Neuronal stem cell (in vitro differentiated cells): ENCODE data around the gene MAP3K7. TPM values are rescaled to one million over a fixed set of nuclear protein-coding genes. Genes with fewer than 3 reads are reported as not detected.

Experiments
- DNase-seq: peaks from one replicate; pipeline ENCODE4 v3.0.0-alpha.2; 2013; ENCODE audit warnings: low spot score
- H2AFZ ChIP-seq: one replicate; pipeline ENCODE4 v1.6.1; 2013; ENCODE audit warnings: mild to moderate bottlenecking, low read length, inconsistent platforms
- H2AK5ac ChIP-seq: 2 replicates; pipeline ENCODE4 v1.6.1; 2013; ENCODE audit warnings: low read depth, mild to moderate bottlenecking, inconsistent platforms, low read length, moderate library complexity, mixed read lengths
- H2BK120ac ChIP-seq: 2 replicates; pipeline ENCODE4 v1.6.1; 2013; ENCODE audit warnings: low read depth, mild to moderate bottlenecking, inconsistent platforms, low read length, moderate library complexity, mixed read lengths
- H2BK12ac ChIP-seq: one replicate; pipeline ENCODE4 v1.6.1; 2013; ENCODE audit warnings: low read length, inconsistent platforms
- H2BK15ac ChIP-seq: 2 replicates; pipeline ENCODE4 v1.6.1; 2013; ENCODE audit warnings: mild to moderate bottlenecking, low read length, inconsistent platforms, mixed read lengths
- H2BK5ac ChIP-seq: one replicate; pipeline ENCODE4 v1.6.1; 2013; ENCODE audit warnings: inconsistent platforms, mild to moderate bottlenecking, low read length, moderate library complexity
- H3K14ac ChIP-seq: one replicate; pipeline ENCODE4 v1.6.1; 2013; ENCODE audit warnings: low read length, inconsistent platforms
- H3K18ac ChIP-seq: 2 replicates; pipeline ENCODE4 v1.6.1; 2013; ENCODE audit warnings: low read length, inconsistent platforms
- H3K23ac ChIP-seq: 2 replicates; pipeline ENCODE4 v1.6.1; 2013; ENCODE audit warnings: low read depth, mild to moderate bottlenecking, mixed read lengths, low read length, inconsistent platforms; ENCODE audit not compliant: poor library complexity
- H3K27ac ChIP-seq: replicated peaks from 3 replicates; pipeline ENCODE4 v1.5.1; 2013; ENCODE audit warnings: low read length, inconsistent platforms
- H3K27me3 ChIP-seq, 3 experiments: 2 replicates each; pipeline ENCODE4 v1.6.1; 2013; ENCODE audit warnings: low read length in 3 of 3, mild to moderate bottlenecking in 2 of 3, inconsistent platforms in 1 of 3, low read depth in 1 of 3, mixed read lengths in 1 of 3, moderate library complexity in 1 of 3; ENCODE audit not compliant: control insufficient read depth in 3 of 3, insufficient read depth in 3 of 3
- H3K36me3 ChIP-seq, 2 donors: replicated peaks in 1 of 2; 2 replicates each; pipeline ENCODE4 v1.6.1; 2013; ENCODE audit warnings: low read length in 2 of 2; ENCODE audit not compliant: control insufficient read depth in 2 of 2, insufficient read depth in 2 of 2
- H3K4ac ChIP-seq: 2 replicates; pipeline ENCODE4 v1.6.1; 2013; ENCODE audit warnings: inconsistent platforms, mild to moderate bottlenecking, low read length, moderate library complexity
- H3K4me1 ChIP-seq, 2 donors: 1 replicate in 1 of 2; 2 replicates in 1 of 2; pipeline ENCODE4 v1.6.1; 2013; ENCODE audit warnings: low read length in 2 of 2, low read depth in 1 of 2; ENCODE audit not compliant: control insufficient read depth in 2 of 2, insufficient read depth in 1 of 2
- H3K4me2 ChIP-seq: one replicate; pipeline ENCODE4 v1.6.1; 2013; ENCODE audit warnings: mild to moderate bottlenecking, low read length, inconsistent platforms; ENCODE audit not compliant: insufficient read depth, poor library complexity, severe bottlenecking
- H3K4me3 ChIP-seq, 2 donors: 2 replicates each; pipeline ENCODE4 v1.5.1; 2013; ENCODE audit warnings: low read length in 2 of 2, mild to moderate bottlenecking in 2 of 2, inconsistent platforms in 1 of 2, moderate library complexity in 1 of 2
- H3K79me1 ChIP-seq: one replicate; pipeline ENCODE4 v1.6.1; 2013; ENCODE audit warnings: low read depth, mild to moderate bottlenecking, inconsistent platforms, low read length, moderate library complexity
- H3K9ac ChIP-seq: one replicate; pipeline ENCODE4 v1.6.1; 2013; ENCODE audit warnings: mild to moderate bottlenecking, low read depth, low read length, inconsistent platforms; ENCODE audit not compliant: poor library complexity
- H3K9me3 ChIP-seq, 2 donors: replicated peaks in 1 of 2; 2 replicates each; pipeline versions ENCODE3 to v1.6.1; 2013; ENCODE audit warnings: low read length in 2 of 2, mild to moderate bottlenecking in 2 of 2, inconsistent platforms in 1 of 2, low read depth in 1 of 2, mixed read lengths in 1 of 2, moderate library complexity in 1 of 2; ENCODE audit not compliant: control insufficient read depth in 2 of 2, insufficient read depth in 1 of 2
- H4K8ac ChIP-seq: one replicate; pipeline ENCODE4 v1.6.1; 2013; ENCODE audit warnings: low read depth, mild to moderate bottlenecking, inconsistent platforms, low read length, moderate library complexity
- H4K91ac ChIP-seq: one replicate; pipeline ENCODE4 v1.6.1; 2013; ENCODE audit warnings: low read length, low read depth, mild to moderate bottlenecking, inconsistent platforms; ENCODE audit not compliant: poor library complexity
- WGBS, 2 donors: extraction: QIAGEN DNeasy Blood & Tissue Kit; methylation state at CpG; one replicate each; pipeline ENCODE4 v1.1.7; 2013; ENCODE audit warnings: missing lambda C conversion rate in 2 of 2, mixed read lengths in 1 of 2; ENCODE audit not compliant: insufficient read length in 2 of 2, insufficient replicate concordance in 1 of 2; ENCODE audit errors: extremely low coverage in 2 of 2; 5-methylcytosine and 5-hydroxymethylcytosine counted together
- polyA plus RNA-seq, 2 experiments: library from polyadenylated mRNA; stranded (reverse); fragments of 200-250 nt; gene quantifications; one replicate each; pipeline ENCODE4 v1.2.3, GENCODE V29; 2013

The MAP3K7 gene
- polyA plus RNA-seq (2013, experiment 1 of 2) = 40.4 TPM
- polyA plus RNA-seq (2013, experiment 2 of 2) = 40.3 TPM

GRCh38 chr6:90586836-90587638 lies at the start of gene MAP3K7:
Gene MAP3K7 (minus strand): TSS chr6:90587072. CDS start chr6:90586883, 189 bp downstream.
- H2BK15ac ChIP-seq = no peak within 1 kb of the TSS
- peak within 1 kb of the TSS; percentile 68 to 93 for H3K4me3 ChIP-seq
- H3K4me1 ChIP-seq = peaks cover 1 to 7% of the 10 kb centered on the region in 2 donors
- peak within 1 kb of the TSS; percentile 71 for H3K14ac ChIP-seq
- H2AFZ ChIP-seq = peak within 1 kb of the TSS; percentile 79
- H3K23ac ChIP-seq = peak within 1 kb of the TSS; percentile 85
- H2AK5ac ChIP-seq = peak within 1 kb of the TSS; percentile 86
- H3K4me2 ChIP-seq = peak within 1 kb of the TSS; percentile 73
- peaks cover 6% of the 10 kb centered on the region for H3K79me1 ChIP-seq
- H3K27me3 ChIP-seq = no peaks in the 10 kb centered on the region
- WGBS, 2 donors = no CpG with 5 or more reads among the region's 58 CpGs
- H4K91ac ChIP-seq = no peak within 1 kb of the TSS
- DNase-seq = peak; percentile 95
- H3K18ac ChIP-seq = peak within 1 kb of the TSS; percentile 93
- peak within 1 kb of the TSS; percentile 8 for H2BK5ac ChIP-seq
- peak within 1 kb of the TSS; percentile 87 for H2BK120ac ChIP-seq
- no peak within 1 kb of the TSS for H2BK12ac ChIP-seq
- H3K27ac ChIP-seq = peak within 1 kb of the TSS; percentile 94
- peak within 1 kb of the TSS; percentile 94 for H3K9ac ChIP-seq
- H4K8ac ChIP-seq = no peak within 1 kb of the TSS
- H3K36me3 ChIP-seq = no peaks in the 10 kb centered on the region
- no peak within 1 kb of the TSS for H3K4ac ChIP-seq
- H3K9me3 ChIP-seq = no peaks in the 10 kb centered on the region

- Histone ChIP-seq H3K27ac (no peak overlapping the region), H3K4ac (no peak overlapping the region), H2AFZ (no peak overlapping the region), H4K8ac (no peak overlapping the region), H3K18ac (no peak overlapping the region), H4K91ac (no peak overlapping the region), H2BK5ac (no peak overlapping the region), H3K27me3 (no peaks in the 10 kb centered on the region), H3K23ac (no peak overlapping the region), H3K79me1 (no peaks in the 10 kb centered on the region), H3K9me3 (no peaks in the 10 kb centered on the region), H2BK15ac (no peak overlapping the region), H3K4me2 (no peak overlapping the region), H3K9ac (no peak overlapping the region), H2BK120ac (no peak overlapping the region), H3K14ac (no peak overlapping the region), H3K4me1 (peaks cover 0 to 2% of the 10 kb centered on the region in 2 donors), H3K36me3 (no peaks in the 10 kb centered on the region), H2AK5ac (no peak overlapping the region), H3K4me3 (no peak overlapping the region), H2BK12ac (no peak overlapping the region)
- no CpG with 5 or more reads among the region's 1 CpG for WGBS, 2 donors
- no peak for DNase-seq
Observed at GRCh38 chr6:90631046-90631445, 44.2 kb upstream of the MAP3K7 start.

- WGBS, 2 donors = no CpG with 5 or more reads among the region's 2 CpGs
- H2BK12ac ChIP-seq = no peak overlapping the region
- no peak for DNase-seq
Observed at GRCh38 chr6:90621581-90621980, 34.7 kb upstream of the MAP3K7 start.

GRCh38 chr6:90619221-90619620 lies 32.3 kb upstream of the MAP3K7 start:
- DNase-seq = no peak
- Histone ChIP-seq H3K4me2 (no peak overlapping the region), H2AFZ (no peak overlapping the region), H3K4me1 (no peaks in the 10 kb centered on the region), H3K27ac (no peak overlapping the region), H3K27me3 (peaks cover 0 to 27% (median 0%) of the 10 kb centered on the region in 3 experiments), H3K9me3 (no peaks in the 10 kb centered on the region), H3K79me1 (no peaks in the 10 kb centered on the region), H3K4ac (no peak overlapping the region), H3K4me3 (no peak overlapping the region), H4K91ac (no peak overlapping the region), H3K36me3 (no peaks in the 10 kb centered on the region), H3K18ac (no peak overlapping the region), H3K14ac (no peak overlapping the region), H2BK5ac (no peak overlapping the region), H3K9ac (no peak overlapping the region), H2BK12ac (no peak overlapping the region), H2BK15ac (no peak overlapping the region), H4K8ac (no peak overlapping the region), H2BK120ac (no peak overlapping the region), H3K23ac (no peak overlapping the region), H2AK5ac (no peak overlapping the region)
- WGBS, 2 donors = no CpG with 5 or more reads among the region's 2 CpGs

More at GRCh38 chr6:90621581-90621980, 34.7 kb upstream of the MAP3K7 start:
- H3K4ac ChIP-seq = no peak overlapping the region
- H3K14ac ChIP-seq = no peak overlapping the region
- no peak overlapping the region for H3K4me3 ChIP-seq
- H2BK120ac ChIP-seq = no peak overlapping the region
- H2AK5ac ChIP-seq = no peak overlapping the region
- H3K27ac ChIP-seq = no peak overlapping the region
- H3K9ac ChIP-seq = no peak overlapping the region
- H3K27me3 ChIP-seq = peaks cover 0 to 20% (median 0%) of the 10 kb centered on the region in 3 experiments
- no peaks in the 10 kb centered on the region for H3K4me1 ChIP-seq
- no peak overlapping the region for H4K91ac ChIP-seq
- no peak overlapping the region for H4K8ac ChIP-seq
- no peaks in the 10 kb centered on the region for H3K36me3 ChIP-seq
- no peak overlapping the region for H2AFZ ChIP-seq
- H2BK15ac ChIP-seq = no peak overlapping the region
- no peak overlapping the region for H3K18ac ChIP-seq
- no peaks in the 10 kb centered on the region for H3K9me3 ChIP-seq
- no peaks in the 10 kb centered on the region for H3K79me1 ChIP-seq
- no peak overlapping the region for H3K4me2 ChIP-seq
- H2BK5ac ChIP-seq = no peak overlapping the region
- no peak overlapping the region for H3K23ac ChIP-seq
